ENCODE measurements around the gene ACOX2. TPM values are rescaled to one million over a fixed set of nuclear protein-coding genes. Genes with fewer than 3 reads are reported as not detected.

Gene ACOX2
- total and polyA plus RNA-seq, 2 of the 13 experiments (the other 11 are each of a cell fraction or from before 2014, with no cell fraction given) = 42.6 to 98.5 TPM

- TF ChIP-seq KLF16 (CRISPR knock-in tag; IDR thresholded peaks at IDR 0.05) (peak in 1 of 2 experiments; percentile 77; a peak in 2 of 4 replicates), SMARCC2 (IDR thresholded peaks at IDR 0.05) (no peak), POLR2A (IDR thresholded peaks at IDR 0.05; ENCODE audit: insufficient read depth in 1 of 2, low read depth in 2 of 2, low read length in 2 of 2) (peak in 1 of 2 experiments; percentile 60; a peak in 2 of 4 replicates), TBL1XR1 (IDR thresholded peaks at IDR 0.05; ENCODE audit: borderline replicate concordance, low read length, partially characterized antibody) (peak; percentile 28), GTF3A (CRISPR knock-in tag; conservative IDR thresholded peaks at IDR 0.05) (peak; percentile 68; the same call in 1 of the 2 replicates), ZNF703 (CRISPR knock-in tag; IDR thresholded peaks at IDR 0.05; ENCODE audit: borderline replicate concordance) (0 out of 2 replicates have a peak, but pooled peaks have one; percentile 87), PITX1 (CRISPR knock-in tag; IDR thresholded peaks at IDR 0.05) (peak; percentile 93), NFIB (CRISPR knock-in tag; IDR thresholded peaks at IDR 0.05; ENCODE audit: borderline replicate concordance) (no peak), HOXD1 (CRISPR knock-in tag; IDR thresholded peaks at IDR 0.05) (peak; percentile 83; the same call in 1 of the 2 replicates), CBX5 (CRISPR knock-in tag; IDR thresholded peaks at IDR 0.05; ENCODE audit: borderline replicate concordance) (peak; percentile 30; the same call in 1 of the 2 replicates), NFIC (IDR thresholded peaks at IDR 0.05; ENCODE audit: low read length) (peak; percentile 93), ZNF598 (CRISPR knock-in tag; IDR thresholded peaks at IDR 0.05; ENCODE audit: borderline replicate concordance) (no peak), MYC (CRISPR knock-in tag; IDR thresholded peaks at IDR 0.05; ENCODE audit: borderline replicate concordance) (peak; percentile 52; the same call in 1 of the 2 replicates), GLI4 (CRISPR knock-in tag; IDR thresholded peaks at IDR 0.05; ENCODE audit: borderline replicate concordance) (no peak), ZNF891 (CRISPR knock-in tag; IDR thresholded peaks at IDR 0.05) (no peak), YEATS4 (CRISPR knock-in tag; IDR thresholded peaks at IDR 0.05; ENCODE audit: borderline replicate concordance) (peak; percentile 64; the same call in 1 of the 2 replicates), KDM5A (IDR thresholded peaks at IDR 0.05; ENCODE audit: borderline replicate concordance, low read length) (no peak), NFYB (CRISPR knock-in tag; IDR thresholded peaks at IDR 0.05) (peak; percentile 6; the same call in 1 of the 2 replicates), U2AF2 (IDR thresholded peaks at IDR 0.05; ENCODE audit: low read depth, low read length) (no peak)
- TF ChIP-seq, protein P1, sequence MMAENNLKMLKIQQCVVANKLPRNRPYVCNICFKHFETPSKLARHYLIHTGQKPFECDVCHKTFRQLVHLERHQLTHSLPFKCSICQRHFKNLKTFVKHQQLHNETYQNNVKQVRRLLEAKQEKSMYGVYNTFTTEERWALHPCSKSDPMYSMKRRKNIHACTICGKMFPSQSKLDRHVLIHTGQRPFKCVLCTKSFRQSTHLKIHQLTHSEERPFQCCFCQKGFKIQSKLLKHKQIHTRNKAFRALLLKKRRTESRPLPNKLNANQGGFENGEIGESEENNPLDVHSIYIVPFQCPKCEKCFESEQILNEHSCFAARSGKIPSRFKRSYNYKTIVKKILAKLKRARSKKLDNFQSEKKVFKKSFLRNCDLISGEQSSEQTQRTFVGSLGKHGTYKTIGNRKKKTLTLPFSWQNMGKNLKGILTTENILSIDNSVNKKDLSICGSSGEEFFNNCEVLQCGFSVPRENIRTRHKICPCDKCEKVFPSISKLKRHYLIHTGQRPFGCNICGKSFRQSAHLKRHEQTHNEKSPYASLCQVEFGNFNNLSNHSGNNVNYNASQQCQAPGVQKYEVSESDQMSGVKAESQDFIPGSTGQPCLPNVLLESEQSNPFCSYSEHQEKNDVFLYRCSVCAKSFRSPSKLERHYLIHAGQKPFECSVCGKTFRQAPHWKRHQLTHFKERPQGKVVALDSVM (CRISPR knock-in tag; IDR thresholded peaks at IDR 0.05) = peak; percentile 31; the same call in 1 of the 2 replicates
- TF ChIP-seq, protein P2, sequence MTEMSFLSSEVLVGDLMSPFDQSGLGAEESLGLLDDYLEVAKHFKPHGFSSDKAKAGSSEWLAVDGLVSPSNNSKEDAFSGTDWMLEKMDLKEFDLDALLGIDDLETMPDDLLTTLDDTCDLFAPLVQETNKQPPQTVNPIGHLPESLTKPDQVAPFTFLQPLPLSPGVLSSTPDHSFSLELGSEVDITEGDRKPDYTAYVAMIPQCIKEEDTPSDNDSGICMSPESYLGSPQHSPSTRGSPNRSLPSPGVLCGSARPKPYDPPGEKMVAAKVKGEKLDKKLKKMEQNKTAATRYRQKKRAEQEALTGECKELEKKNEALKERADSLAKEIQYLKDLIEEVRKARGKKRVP (CRISPR knock-in tag; IDR thresholded peaks at IDR 0.05) = peak in 1 of 2 experiments; percentile 86; a peak in 2 of 4 replicates
- TF ChIP-seq, protein P3, sequence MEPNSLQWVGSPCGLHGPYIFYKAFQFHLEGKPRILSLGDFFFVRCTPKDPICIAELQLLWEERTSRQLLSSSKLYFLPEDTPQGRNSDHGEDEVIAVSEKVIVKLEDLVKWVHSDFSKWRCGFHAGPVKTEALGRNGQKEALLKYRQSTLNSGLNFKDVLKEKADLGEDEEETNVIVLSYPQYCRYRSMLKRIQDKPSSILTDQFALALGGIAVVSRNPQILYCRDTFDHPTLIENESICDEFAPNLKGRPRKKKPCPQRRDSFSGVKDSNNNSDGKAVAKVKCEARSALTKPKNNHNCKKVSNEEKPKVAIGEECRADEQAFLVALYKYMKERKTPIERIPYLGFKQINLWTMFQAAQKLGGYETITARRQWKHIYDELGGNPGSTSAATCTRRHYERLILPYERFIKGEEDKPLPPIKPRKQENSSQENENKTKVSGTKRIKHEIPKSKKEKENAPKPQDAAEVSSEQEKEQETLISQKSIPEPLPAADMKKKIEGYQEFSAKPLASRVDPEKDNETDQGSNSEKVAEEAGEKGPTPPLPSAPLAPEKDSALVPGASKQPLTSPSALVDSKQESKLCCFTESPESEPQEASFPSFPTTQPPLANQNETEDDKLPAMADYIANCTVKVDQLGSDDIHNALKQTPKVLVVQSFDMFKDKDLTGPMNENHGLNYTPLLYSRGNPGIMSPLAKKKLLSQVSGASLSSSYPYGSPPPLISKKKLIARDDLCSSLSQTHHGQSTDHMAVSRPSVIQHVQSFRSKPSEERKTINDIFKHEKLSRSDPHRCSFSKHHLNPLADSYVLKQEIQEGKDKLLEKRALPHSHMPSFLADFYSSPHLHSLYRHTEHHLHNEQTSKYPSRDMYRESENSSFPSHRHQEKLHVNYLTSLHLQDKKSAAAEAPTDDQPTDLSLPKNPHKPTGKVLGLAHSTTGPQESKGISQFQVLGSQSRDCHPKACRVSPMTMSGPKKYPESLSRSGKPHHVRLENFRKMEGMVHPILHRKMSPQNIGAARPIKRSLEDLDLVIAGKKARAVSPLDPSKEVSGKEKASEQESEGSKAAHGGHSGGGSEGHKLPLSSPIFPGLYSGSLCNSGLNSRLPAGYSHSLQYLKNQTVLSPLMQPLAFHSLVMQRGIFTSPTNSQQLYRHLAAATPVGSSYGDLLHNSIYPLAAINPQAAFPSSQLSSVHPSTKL (CRISPR knock-in tag; IDR thresholded peaks at IDR 0.05) = peak; percentile 97
Observed at GRCh38 chr3:58471025-58471887, 65.7 kb downstream of the ACOX2 start (continued).
